Fibroblast of the aortic adventitia (primary cell): Measurements from ENCODE around the gene PSPN. TPM values are rescaled to one million over a fixed set of nuclear protein-coding genes. Genes with fewer than 3 reads are reported as not detected.

ENCODE experiments used
- DNase-seq: peaks from one replicate; pipeline ENCODE4 v3.0.0-alpha.2; 2010; ENCODE audit warnings: low read depth
- H3K4me3 ChIP-seq: 2 replicates; pipeline ENCODE4 v1.5.1; 2011; ENCODE audit warnings: low read depth, mild to moderate bottlenecking, control low read depth, low read length, moderate library complexity
- CTCF ChIP-seq: IDR thresholded peaks from 2 replicates; pipeline ENCODE4 v1.5.1; 2011; ENCODE audit warnings: mild to moderate bottlenecking, low read length, control low read depth, inconsistent platforms; ENCODE audit not compliant: insufficient read depth
- total RNA-seq: library from RNA; depleted of rRNA; stranded (reverse); fragments of >200 nt; gene quantifications from 2 replicates; pipeline ENCODE4 v1.2.3, GENCODE V29; 2012; ENCODE audit warnings: low replicate concordance

PSPN gene
- total RNA-seq, 1 donor: 1.2 TPM

GRCh38 chr19:6379744-6380143 lies 4.0 kb upstream of the PSPN start:
- no peak overlapping the region for H3K4me3 ChIP-seq
- DNase-seq: no peak
- no peak for TF ChIP-seq CTCF

- DNase-seq: no peak
Observed at GRCh38 chr19:6378486-6378885, 2.8 kb upstream of the PSPN start.

GRCh38 chr19:6378041-6378440 lies 2.3 kb upstream of the PSPN start:
- H3K4me3 ChIP-seq: no peak overlapping the region
- TF ChIP-seq CTCF: no peak
- DNase-seq: peak; percentile 78

More at GRCh38 chr19:6378486-6378885, 2.8 kb upstream of the PSPN start:
- H3K4me3 ChIP-seq: no peak overlapping the region
- TF ChIP-seq CTCF: no peak

GRCh38 chr19:6376512-6377190 lies 918 bp upstream of the PSPN start:
- no peak for TF ChIP-seq CTCF
- no peak overlapping the region for H3K4me3 ChIP-seq
- no peak for DNase-seq

GRCh38 chr19:6374711-6375410 lies 872 bp downstream of the PSPN start:
- H3K4me3 ChIP-seq: no peak overlapping the region

GRCh38 chr19:6374161-6374709 lies 1.5 kb downstream of the PSPN start:
- no peak for DNase-seq
- no peak for TF ChIP-seq CTCF
- H3K4me3 ChIP-seq: peak overlapping the region; percentile 70

More at GRCh38 chr19:6374711-6375410, 872 bp downstream of the PSPN start:
- no peak for DNase-seq
- TF ChIP-seq CTCF: no peak
